Fibroblast of the aortic adventitia (primary cell): ENCODE data around the gene CLASP1. TPM values are rescaled to one million over a fixed set of nuclear protein-coding genes. Genes with fewer than 3 reads are reported as not detected.

ENCODE experiments used
- DNase-seq: peaks from one replicate; pipeline ENCODE4 v3.0.0-alpha.2; 2010; ENCODE audit warnings: low read depth
- H3K4me3 ChIP-seq: 2 replicates; pipeline ENCODE4 v1.5.1; 2011; ENCODE audit warnings: low read depth, mild to moderate bottlenecking, control low read depth, low read length, moderate library complexity
- total RNA-seq: library from RNA; depleted of rRNA; stranded (reverse); fragments of >200 nt; gene quantifications from 2 replicates; pipeline ENCODE4 v1.2.3, GENCODE V29; 2012; ENCODE audit warnings: low replicate concordance
- TF ChIP-seq, protein P1 (sequence below): IDR thresholded peaks from 2 replicates; pipeline ENCODE4 v1.5.1; 2011; ENCODE audit warnings: mild to moderate bottlenecking, low read length, control low read depth, inconsistent platforms; ENCODE audit not compliant: insufficient read depth

CLASP1 gene
- total RNA-seq, 1 donor = 45.6 TPM

DNA sequence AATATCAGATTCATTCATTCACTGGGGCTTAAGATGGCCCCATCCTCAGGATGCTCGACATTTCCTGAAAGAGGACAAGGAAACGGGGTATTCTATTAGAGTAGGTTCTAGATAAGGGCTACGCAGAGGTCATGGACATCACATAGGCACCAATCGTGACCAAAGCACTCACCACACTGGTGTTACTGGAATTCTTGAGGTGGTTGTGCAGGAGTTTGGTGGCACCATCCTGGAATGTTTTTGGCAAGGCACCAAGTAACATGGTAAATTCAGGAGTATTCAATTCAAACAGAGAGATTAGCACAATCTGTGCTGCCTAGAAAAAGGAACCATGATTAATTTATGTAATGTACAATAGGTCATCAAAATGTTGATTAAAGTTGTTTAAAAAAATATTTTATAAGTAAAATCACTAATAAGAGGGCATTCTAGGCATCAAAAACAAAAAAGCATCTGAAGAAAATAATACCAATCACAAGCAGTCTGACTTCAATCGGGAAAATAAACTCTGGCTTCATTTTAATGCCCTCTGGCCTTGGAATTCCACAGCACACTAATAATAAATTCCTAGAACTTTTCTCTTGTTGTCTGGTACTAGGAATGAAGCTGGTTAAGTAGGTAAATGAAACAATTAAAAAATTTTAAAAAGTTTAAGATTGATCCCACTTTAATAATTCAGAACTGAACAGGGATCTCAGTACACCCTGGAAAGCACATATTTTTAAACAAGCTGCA, 261.5 kb downstream of the CLASP1 start:
- no peak for DNase-seq
- TF ChIP-seq, protein P1, sequence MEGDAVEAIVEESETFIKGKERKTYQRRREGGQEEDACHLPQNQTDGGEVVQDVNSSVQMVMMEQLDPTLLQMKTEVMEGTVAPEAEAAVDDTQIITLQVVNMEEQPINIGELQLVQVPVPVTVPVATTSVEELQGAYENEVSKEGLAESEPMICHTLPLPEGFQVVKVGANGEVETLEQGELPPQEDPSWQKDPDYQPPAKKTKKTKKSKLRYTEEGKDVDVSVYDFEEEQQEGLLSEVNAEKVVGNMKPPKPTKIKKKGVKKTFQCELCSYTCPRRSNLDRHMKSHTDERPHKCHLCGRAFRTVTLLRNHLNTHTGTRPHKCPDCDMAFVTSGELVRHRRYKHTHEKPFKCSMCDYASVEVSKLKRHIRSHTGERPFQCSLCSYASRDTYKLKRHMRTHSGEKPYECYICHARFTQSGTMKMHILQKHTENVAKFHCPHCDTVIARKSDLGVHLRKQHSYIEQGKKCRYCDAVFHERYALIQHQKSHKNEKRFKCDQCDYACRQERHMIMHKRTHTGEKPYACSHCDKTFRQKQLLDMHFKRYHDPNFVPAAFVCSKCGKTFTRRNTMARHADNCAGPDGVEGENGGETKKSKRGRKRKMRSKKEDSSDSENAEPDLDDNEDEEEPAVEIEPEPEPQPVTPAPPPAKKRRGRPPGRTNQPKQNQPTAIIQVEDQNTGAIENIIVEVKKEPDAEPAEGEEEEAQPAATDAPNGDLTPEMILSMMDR = no peak
- no peak overlapping the region for H3K4me3 ChIP-seq

DNA sequence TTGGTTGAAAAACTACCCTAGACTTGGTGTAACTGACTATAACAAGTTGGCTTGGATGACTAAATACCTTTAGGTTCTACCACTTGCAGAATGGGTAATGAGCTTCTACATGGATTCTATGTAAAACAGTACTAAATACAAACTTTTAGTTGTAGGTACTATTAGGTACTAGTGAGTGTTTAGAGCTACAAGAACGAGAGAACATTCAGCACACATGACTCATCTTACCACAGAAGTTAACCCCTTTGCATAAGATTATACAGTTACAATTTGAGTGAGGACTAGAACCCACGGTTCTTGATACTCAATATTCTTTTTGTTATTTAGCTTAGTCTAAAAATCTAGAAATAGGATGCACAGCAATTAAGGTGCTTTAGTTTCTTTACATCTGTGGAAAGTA, 262.6 kb downstream of the CLASP1 start:
- peak; percentile 34 for DNase-seq
- TF ChIP-seq, protein P1 = no peak
- H3K4me3 ChIP-seq = no peak overlapping the region

DNA sequence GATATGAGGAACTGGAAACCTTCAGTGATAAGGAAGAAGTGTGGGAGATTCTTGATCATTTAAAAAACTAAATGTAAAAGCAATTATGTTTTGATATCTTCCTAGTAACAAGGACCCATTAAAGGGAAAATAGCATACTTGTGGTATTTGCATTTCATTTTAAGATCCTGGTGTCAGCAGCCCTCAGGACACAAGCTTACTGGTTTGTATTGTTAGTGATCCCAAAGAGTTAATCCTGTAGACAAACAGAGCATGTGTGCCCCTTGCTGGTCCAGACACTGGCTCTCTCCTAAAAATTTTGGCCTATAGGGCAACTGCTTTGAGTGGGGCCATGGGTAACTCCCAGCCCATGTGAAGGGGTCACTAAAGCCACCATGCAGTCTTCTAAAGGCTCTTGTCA, 263.2 kb downstream of the CLASP1 start:
- DNase-seq = no peak
- H3K4me3 ChIP-seq = no peak overlapping the region
- TF ChIP-seq, protein P1 = no peak

GRCh38 chr2:121382744-121383143, 266.5 kb downstream of the CLASP1 start:
- TF ChIP-seq, protein P1 = peak; percentile 30
- DNase-seq = no peak

DNA sequence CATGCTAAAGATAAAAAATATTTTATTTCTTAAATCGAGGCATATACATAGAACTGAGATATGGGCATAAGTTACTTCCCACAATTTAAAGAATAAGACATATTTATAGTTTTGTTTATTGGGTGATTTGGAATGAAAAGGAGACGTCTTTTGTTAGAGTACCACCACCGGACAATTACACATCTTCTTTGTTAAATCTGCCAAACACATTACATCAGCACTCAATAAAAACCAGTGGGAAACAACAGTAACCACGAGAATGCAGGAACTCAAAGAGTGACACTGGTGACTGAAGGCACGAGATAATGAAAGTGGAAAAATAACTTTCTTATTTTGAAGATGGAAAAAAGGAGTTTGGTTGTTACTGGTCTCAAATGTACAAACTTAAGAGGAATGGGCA, 271.6 kb downstream of the CLASP1 start:
- no peak for DNase-seq
- no peak overlapping the region for H3K4me3 ChIP-seq
- TF ChIP-seq, protein P1 = no peak

More at GRCh38 chr2:121382744-121383143, 266.5 kb downstream of the CLASP1 start:
- H3K4me3 ChIP-seq = no peak overlapping the region

- peak; percentile 39 for DNase-seq
- TF ChIP-seq, protein P1 = no peak
- no peak overlapping the region for H3K4me3 ChIP-seq
These were observed 272.6 kb downstream of the CLASP1 start for GRCh38 chr2:121376535-121377250.
